Fibroblast of peridontal ligament (primary cell): Measurements from ENCODE around the gene CIAO1.
"Not testable (repeated sequence)": the region's sequence is repeated elsewhere in the genome, so short reads cannot be mapped to it uniquely, and the experiment has no call there.

Source experiments
- DNase-seq: peaks from one replicate; pipeline ENCODE4 v3.0.0-alpha.2; 2010; ENCODE audit errors: extremely low read depth

The CIAO1 gene

GRCh38 chr2:96249654-96250053 lies 16.4 kb upstream of the CIAO1 start:
- peak; percentile 91 for DNase-seq

- no peak for DNase-seq
Observed at GRCh38 chr2:96250188-96250587, 15.8 kb upstream of the CIAO1 start.

GRCh38 chr2:96251721-96252292 lies 14.2 kb upstream of the CIAO1 start:
- peak; percentile 87 for DNase-seq

- no peak for DNase-seq
Observed at GRCh38 chr2:96252526-96252925, 13.5 kb upstream of the CIAO1 start.

GRCh38 chr2:96253006-96253405 lies 13.0 kb upstream of the CIAO1 start:
- no peak for DNase-seq

- no peak for DNase-seq
Observed at GRCh38 chr2:96254571-96254970, 11.5 kb upstream of the CIAO1 start.

- no peak for DNase-seq
Observed at GRCh38 chr2:96256611-96257113, 9.4 kb upstream of the CIAO1 start.

- not testable (repeated sequence) for DNase-seq
Observed at GRCh38 chr2:96257744-96258143, 8.3 kb upstream of the CIAO1 start.

GRCh38 chr2:96258166-96259022 lies 7.6 kb upstream of the CIAO1 start:
- DNase-seq, result peak; percentile 19

- DNase-seq, result no peak
Observed at GRCh38 chr2:96259497-96259921, 6.5 kb upstream of the CIAO1 start.

GRCh38 chr2:96260387-96261260 lies 5.4 kb upstream of the CIAO1 start:
- peak; percentile 90 for DNase-seq

- DNase-seq, result no peak
Observed at GRCh38 chr2:96261328-96262003, 4.6 kb upstream of the CIAO1 start.

GRCh38 chr2:96262306-96262705 lies 3.7 kb upstream of the CIAO1 start:
- no peak for DNase-seq

GRCh38 chr2:96264086-96264485 lies 1.9 kb upstream of the CIAO1 start:
- peak; percentile 20 for DNase-seq

- peak; percentile 40 for DNase-seq
Observed at GRCh38 chr2:96264656-96265348, 1.2 kb upstream of the CIAO1 start.

GRCh38 chr2:96265349-96265839 lies 631 bp upstream of the CIAO1 start:
- DNase-seq, result peak; percentile 10

- DNase-seq, result peak; percentile 34
Observed at GRCh38 chr2:96267159-96267971, 1.3 kb downstream of the CIAO1 start.

GRCh38 chr2:96271995-96272394 lies 6.0 kb downstream of the CIAO1 start:
- no peak for DNase-seq

- DNase-seq, result no peak
Observed at GRCh38 chr2:96273763-96274162, 7.7 kb downstream of the CIAO1 start.
